Activated T-cell treated with anti-CD3 and anti-CD28 coated beads, Interleukin-2, amount 50 U/mL, for 24 hours (primary cell): ENCODE results near the gene EHHADH.

Source experiments
- DNase-seq: peaks from one replicate; pipeline ENCODE4 v3.0.0-alpha.2; 2020
- H3K27ac Mint-ChIP-seq: 2 replicates; pipeline ENCODE4 v1.8.0; 2020; ENCODE audit warnings: mild to moderate bottlenecking, mixed read lengths
- H3K27me3 Mint-ChIP-seq: 2 replicates; pipeline ENCODE4 v1.8.0; 2020; ENCODE audit warnings: mixed read lengths
- H3K36me3 Mint-ChIP-seq: 2 replicates; pipeline ENCODE4 v1.8.0; 2020; ENCODE audit warnings: low read depth, mixed read lengths
- H3K4me1 Mint-ChIP-seq: 2 replicates; pipeline ENCODE4 v1.8.0; 2020; ENCODE audit warnings: low read depth, mixed read lengths
- H3K4me3 Mint-ChIP-seq: 2 replicates; pipeline ENCODE4 v1.8.0; 2020; ENCODE audit warnings: mild to moderate bottlenecking, moderate library complexity, mixed read lengths
- H3K9me3 Mint-ChIP-seq: 2 replicates; pipeline ENCODE4 v1.8.0; 2020; ENCODE audit warnings: mixed read lengths

Gene EHHADH

GRCh38 chr3:185197068-185197467, 56.8 kb downstream of the EHHADH start:
- Mint-ChIP-seq H3K36me3 (peaks cover 2% of the 10 kb centered on the region), H3K27me3 (no peaks in the 10 kb centered on the region), H3K9me3 (no peaks in the 10 kb centered on the region), H3K4me3 (no peak overlapping the region), H3K4me1 (no peaks in the 10 kb centered on the region), H3K27ac (no peak overlapping the region)
- DNase-seq: no peak

GRCh38 chr3:185195652-185196051, 58.2 kb downstream of the EHHADH start:
- H3K27me3 Mint-ChIP-seq: no peaks in the 10 kb centered on the region
- H3K4me1 Mint-ChIP-seq: no peaks in the 10 kb centered on the region

GRCh38 chr3:185188816-185189215, 65.0 kb downstream of the EHHADH start:
- Mint-ChIP-seq H3K4me3 (no peak overlapping the region), H3K27me3 (peaks cover 5% of the 10 kb centered on the region)

More at GRCh38 chr3:185195652-185196051, 58.2 kb downstream of the EHHADH start:
- Mint-ChIP-seq H3K27ac (no peak overlapping the region), H3K9me3 (no peaks in the 10 kb centered on the region), H3K4me3 (no peak overlapping the region), H3K36me3 (peaks cover 2% of the 10 kb centered on the region)
- DNase-seq: no peak

GRCh38 chr3:185187391-185187790, 66.5 kb downstream of the EHHADH start:
- Mint-ChIP-seq H3K27ac (no peak overlapping the region), H3K9me3 (no peaks in the 10 kb centered on the region), H3K27me3 (peaks cover 7% of the 10 kb centered on the region), H3K4me1 (no peaks in the 10 kb centered on the region), H3K36me3 (no peaks in the 10 kb centered on the region), H3K4me3 (no peak overlapping the region)
- no peak for DNase-seq

More at GRCh38 chr3:185188816-185189215, 65.0 kb downstream of the EHHADH start:
- H3K27ac Mint-ChIP-seq: no peak overlapping the region
- H3K4me1 Mint-ChIP-seq: no peaks in the 10 kb centered on the region
- no peaks in the 10 kb centered on the region for H3K9me3 Mint-ChIP-seq
- no peak for DNase-seq
- H3K36me3 Mint-ChIP-seq: peaks cover 2% of the 10 kb centered on the region

- H3K36me3 Mint-ChIP-seq: no peaks in the 10 kb centered on the region
Observed at GRCh38 chr3:185176750-185177359, 77.0 kb downstream of the EHHADH start.

GRCh38 chr3:185175370-185175987, 78.4 kb downstream of the EHHADH start:
- Mint-ChIP-seq H3K36me3 (no peaks in the 10 kb centered on the region), H3K27me3 (peaks cover 8% of the 10 kb centered on the region), H3K4me3 (no peak overlapping the region), H3K27ac (no peak overlapping the region), H3K4me1 (peaks cover 2% of the 10 kb centered on the region), H3K9me3 (no peaks in the 10 kb centered on the region)
- DNase-seq: no peak

More at GRCh38 chr3:185176750-185177359, 77.0 kb downstream of the EHHADH start:
- Mint-ChIP-seq H3K27me3 (peaks cover 8% of the 10 kb centered on the region), H3K27ac (no peak overlapping the region), H3K4me3 (no peak overlapping the region), H3K4me1 (peaks cover 2% of the 10 kb centered on the region), H3K9me3 (no peaks in the 10 kb centered on the region)
- no peak for DNase-seq

- peaks cover 2% of the 10 kb centered on the region for H3K4me1 Mint-ChIP-seq
- no peak overlapping the region for H3K4me3 Mint-ChIP-seq
- no peak overlapping the region for H3K27ac Mint-ChIP-seq
- H3K36me3 Mint-ChIP-seq: no peaks in the 10 kb centered on the region
- peaks cover 13% of the 10 kb centered on the region for H3K27me3 Mint-ChIP-seq
- no peak for DNase-seq
- no peaks in the 10 kb centered on the region for H3K9me3 Mint-ChIP-seq
Observed at GRCh38 chr3:185172086-185173049, 81.5 kb downstream of the EHHADH start.

- no peak for DNase-seq
- Mint-ChIP-seq H3K36me3 (no peaks in the 10 kb centered on the region), H3K27me3 (peaks cover 31% of the 10 kb centered on the region), H3K27ac (no peak overlapping the region), H3K4me3 (no peak overlapping the region), H3K4me1 (no peaks in the 10 kb centered on the region), H3K9me3 (no peaks in the 10 kb centered on the region)
Observed at GRCh38 chr3:185164428-185165217, 89.2 kb downstream of the EHHADH start.

- H3K27ac Mint-ChIP-seq: no peak overlapping the region
- peaks cover 33% of the 10 kb centered on the region for H3K27me3 Mint-ChIP-seq
- DNase-seq: no peak
- no peaks in the 10 kb centered on the region for H3K9me3 Mint-ChIP-seq
- no peak overlapping the region for H3K4me3 Mint-ChIP-seq
- H3K4me1 Mint-ChIP-seq: no peaks in the 10 kb centered on the region
- no peaks in the 10 kb centered on the region for H3K36me3 Mint-ChIP-seq
Observed at GRCh38 chr3:185162634-185163033, 91.2 kb downstream of the EHHADH start.

GRCh38 chr3:185161761-185162160, 92.1 kb downstream of the EHHADH start:
- H3K9me3 Mint-ChIP-seq: no peaks in the 10 kb centered on the region
- no peak for DNase-seq
- peaks cover 42% of the 10 kb centered on the region for H3K27me3 Mint-ChIP-seq
- H3K4me1 Mint-ChIP-seq: no peaks in the 10 kb centered on the region
- H3K27ac Mint-ChIP-seq: no peak overlapping the region
- H3K4me3 Mint-ChIP-seq: no peak overlapping the region
- H3K36me3 Mint-ChIP-seq: no peaks in the 10 kb centered on the region

GRCh38 chr3:185157347-185157746, 96.5 kb downstream of the EHHADH start:
- H3K9me3 Mint-ChIP-seq: no peaks in the 10 kb centered on the region
- H3K36me3 Mint-ChIP-seq: no peaks in the 10 kb centered on the region
- DNase-seq: no peak
- no peak overlapping the region for H3K27ac Mint-ChIP-seq
- no peak overlapping the region for H3K4me3 Mint-ChIP-seq
- peaks cover 34% of the 10 kb centered on the region for H3K27me3 Mint-ChIP-seq
- H3K4me1 Mint-ChIP-seq: peaks cover 3% of the 10 kb centered on the region

- Mint-ChIP-seq H3K4me3 (no peak overlapping the region), H3K9me3 (no peaks in the 10 kb centered on the region), H3K4me1 (peaks cover 6% of the 10 kb centered on the region), H3K27ac (no peak overlapping the region), H3K36me3 (no peaks in the 10 kb centered on the region), H3K27me3 (peaks cover 44% of the 10 kb centered on the region)
- no peak for DNase-seq
Observed at GRCh38 chr3:185155678-185156077, 98.2 kb downstream of the EHHADH start.

- H3K27me3 Mint-ChIP-seq: peaks cover 48% of the 10 kb centered on the region
- H3K4me1 Mint-ChIP-seq: peaks cover 6% of the 10 kb centered on the region
- no peaks in the 10 kb centered on the region for H3K36me3 Mint-ChIP-seq
- DNase-seq: no peak
- H3K9me3 Mint-ChIP-seq: no peaks in the 10 kb centered on the region
- H3K27ac Mint-ChIP-seq: no peak overlapping the region
- no peak overlapping the region for H3K4me3 Mint-ChIP-seq
Observed at GRCh38 chr3:185153861-185154629, 99.8 kb downstream of the EHHADH start.
